Mesenchymal stem cell (in vitro differentiated cells and primary cell): ENCODE results near the gene CNOT4.
"Not testable (repeated sequence)": the region's sequence is repeated elsewhere in the genome, so short reads cannot be mapped to it uniquely, and the experiment has no call there.

Source experiments
- DNase-seq: peaks from one replicate; pipeline ENCODE4 v3.0.0-alpha.2; 2013
- H2AFZ ChIP-seq: one replicate; pipeline ENCODE4 v1.6.1; 2013; ENCODE audit warnings: low read depth, mild to moderate bottlenecking, control low read depth, inconsistent platforms, low read length, moderate library complexity
- H2AK5ac ChIP-seq: 2 replicates; pipeline ENCODE4 v1.6.1; 2013; ENCODE audit warnings: low read length, moderate library complexity, mild to moderate bottlenecking, inconsistent platforms; ENCODE audit not compliant: severe bottlenecking
- H2BK120ac ChIP-seq: one replicate; pipeline ENCODE4 v1.6.1; 2013; ENCODE audit warnings: low read depth, mild to moderate bottlenecking, inconsistent platforms, low read length, moderate library complexity
- H2BK12ac ChIP-seq, 2 experiments: one replicate each; pipeline ENCODE4 v1.6.1; 2013; ENCODE audit warnings: inconsistent platforms in 2 of 2, low read length in 2 of 2, mild to moderate bottlenecking in 2 of 2, moderate library complexity in 2 of 2, control low read depth in 1 of 2
- H2BK15ac ChIP-seq: one replicate; pipeline ENCODE4 v1.6.1; 2013; ENCODE audit warnings: mild to moderate bottlenecking, low read depth, inconsistent platforms; ENCODE audit not compliant: poor library complexity, severe bottlenecking
- H2BK5ac ChIP-seq: 2 replicates; pipeline ENCODE4 v1.6.1; 2013; ENCODE audit warnings: low read depth, mild to moderate bottlenecking, low read length, control low read depth, inconsistent platforms; ENCODE audit not compliant: poor library complexity, severe bottlenecking
- H3K14ac ChIP-seq, 2 experiments: one replicate each; pipeline ENCODE4 v1.6.1; 2013; ENCODE audit warnings: inconsistent platforms in 2 of 2, low read length in 2 of 2, control low read depth in 1 of 2, mild to moderate bottlenecking in 1 of 2, moderate library complexity in 1 of 2
- H3K18ac ChIP-seq, 2 experiments: one replicate each; pipeline ENCODE4 v1.6.1; 2013; ENCODE audit warnings: inconsistent platforms in 2 of 2, low read length in 2 of 2, control low read depth in 1 of 2, low read depth in 1 of 2, mild to moderate bottlenecking in 1 of 2
- H3K23ac ChIP-seq, 2 experiments: one replicate each; pipeline ENCODE4 v1.6.1; 2013; ENCODE audit warnings: inconsistent platforms in 2 of 2, low read length in 2 of 2, mild to moderate bottlenecking in 2 of 2, moderate library complexity in 2 of 2, control low read depth in 1 of 2
- H3K27ac ChIP-seq: 2 replicates; pipeline ENCODE4 v1.5.1; 2013; ENCODE audit warnings: mild to moderate bottlenecking, moderate library complexity, low read length, control low read depth, inconsistent platforms; ENCODE audit not compliant: poor library complexity, severe bottlenecking
- H3K27me3 ChIP-seq, 2 experiments: 2 replicates each; pipeline versions ENCODE4 v1.6.1 to v1.7.0; 2013; ENCODE audit warnings: low read length in 2 of 2, mild to moderate bottlenecking in 2 of 2, moderate library complexity in 2 of 2, control low read depth in 1 of 2, inconsistent platforms in 1 of 2; ENCODE audit not compliant: control insufficient read depth in 1 of 2, insufficient read depth in 1 of 2
- H3K36me3 ChIP-seq, 2 experiments: 2 replicates each; pipeline versions ENCODE4 v1.6.1 to v1.7.0; 2013; ENCODE audit warnings: low read length in 2 of 2, control low read depth in 1 of 2, inconsistent platforms in 1 of 2, low read depth in 1 of 2, mild to moderate bottlenecking in 1 of 2; ENCODE audit not compliant: insufficient read depth in 2 of 2, control insufficient read depth in 1 of 2
- H3K4ac ChIP-seq, 2 experiments: one replicate each; pipeline ENCODE4 v1.6.1; 2013; ENCODE audit warnings: inconsistent platforms in 2 of 2, low read length in 2 of 2, mild to moderate bottlenecking in 2 of 2, moderate library complexity in 2 of 2, control low read depth in 1 of 2, low read depth in 1 of 2
- H3K4me1 ChIP-seq: 2 replicates; pipeline ENCODE4 v1.6.1; 2013; ENCODE audit warnings: low read depth, low read length, control low read depth; ENCODE audit not compliant: control insufficient read depth, insufficient read depth
- H3K4me2 ChIP-seq: 2 replicates; pipeline ENCODE4 v1.6.1; 2013; ENCODE audit warnings: low read length, mild to moderate bottlenecking, inconsistent platforms; ENCODE audit not compliant: poor library complexity, severe bottlenecking
- H3K4me3 ChIP-seq, 2 experiments: 2 replicates each; pipeline versions ENCODE4 v1.5.1 to v1.7.0; 2013; ENCODE audit warnings: low read length in 2 of 2, mild to moderate bottlenecking in 2 of 2, control low read depth in 1 of 2, low read depth in 1 of 2; ENCODE audit not compliant: insufficient read depth in 1 of 2
- H3K79me1 ChIP-seq: replicated peaks from 2 replicates; pipeline ENCODE4 v1.6.1; 2013; ENCODE audit warnings: mild to moderate bottlenecking, control low read depth, low read length, inconsistent platforms; ENCODE audit not compliant: poor library complexity, severe bottlenecking
- H3K9ac ChIP-seq: 2 replicates; pipeline ENCODE4 v1.7.0; 2013; ENCODE audit warnings: mild to moderate bottlenecking, low read length, moderate library complexity
- H3K9me3 ChIP-seq: 2 replicates; pipeline ENCODE4 v1.7.0; 2013; ENCODE audit warnings: mild to moderate bottlenecking, low read length; ENCODE audit not compliant: control insufficient read depth
- H4K8ac ChIP-seq: one replicate; pipeline ENCODE4 v1.6.1; 2013; ENCODE audit warnings: inconsistent platforms, mild to moderate bottlenecking, low read length, moderate library complexity
- H4K91ac ChIP-seq: one replicate; pipeline ENCODE4 v1.6.1; 2013; ENCODE audit warnings: mild to moderate bottlenecking, low read length, inconsistent platforms
- WGBS: methylation state at CpG from one replicate; pipeline ENCODE4 v1.1.7; 2013; ENCODE audit warnings: mixed read lengths; 5-methylcytosine and 5-hydroxymethylcytosine counted together

The CNOT4 gene

GRCh38 chr7:135445690-135446089, 64.2 kb downstream of the CNOT4 start:
- no peak overlapping the region for H3K23ac ChIP-seq
- no peak for DNase-seq
- no peak overlapping the region for H3K9ac ChIP-seq
- no peak overlapping the region for H2BK120ac ChIP-seq
- peaks cover 23% of the 10 kb centered on the region for H3K79me1 ChIP-seq
- no peak overlapping the region for H3K14ac ChIP-seq
- H3K27me3 ChIP-seq: no peaks in the 10 kb centered on the region
- H3K4me1 ChIP-seq: no peaks in the 10 kb centered on the region
- no peak overlapping the region for H3K4ac ChIP-seq
- no peak overlapping the region for H4K91ac ChIP-seq
- H3K9me3 ChIP-seq: no peaks in the 10 kb centered on the region
- H3K27ac ChIP-seq: no peak overlapping the region
- no peak overlapping the region for H2BK15ac ChIP-seq
- no peak overlapping the region for H2BK12ac ChIP-seq
- peaks cover 3% of the 10 kb centered on the region in 2 experiments for H3K36me3 ChIP-seq
- H2BK5ac ChIP-seq: no peak overlapping the region
- no peak overlapping the region for H2AK5ac ChIP-seq
- H2AFZ ChIP-seq: no peak overlapping the region
- no peak overlapping the region for H4K8ac ChIP-seq
- H3K18ac ChIP-seq: no peak overlapping the region
- no peak overlapping the region for H3K4me2 ChIP-seq
- no peak overlapping the region for H3K4me3 ChIP-seq

DNA sequence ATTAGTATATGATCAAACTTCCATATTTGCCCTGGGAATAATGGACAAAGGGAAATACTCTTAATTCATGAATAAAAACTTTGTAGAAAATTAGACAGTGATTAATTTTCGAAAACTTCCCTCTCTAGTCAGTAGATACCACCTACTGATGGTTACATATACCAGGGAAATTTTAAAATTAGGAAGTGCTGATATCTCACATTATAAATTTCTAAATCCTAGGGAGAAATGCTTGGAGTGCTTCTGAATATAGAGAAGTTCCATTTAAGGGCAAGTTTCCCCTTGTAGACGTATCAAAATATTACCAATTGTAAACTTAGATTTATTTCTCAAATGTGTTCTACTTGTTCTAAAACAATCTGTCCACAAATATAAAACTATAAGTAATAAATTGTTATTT, 64.6 kb downstream of the CNOT4 start:
- not testable (repeated sequence) for H3K4me2 ChIP-seq
- WGBS: no CpG with 5 or more reads among the region's 2 CpGs

DNA sequence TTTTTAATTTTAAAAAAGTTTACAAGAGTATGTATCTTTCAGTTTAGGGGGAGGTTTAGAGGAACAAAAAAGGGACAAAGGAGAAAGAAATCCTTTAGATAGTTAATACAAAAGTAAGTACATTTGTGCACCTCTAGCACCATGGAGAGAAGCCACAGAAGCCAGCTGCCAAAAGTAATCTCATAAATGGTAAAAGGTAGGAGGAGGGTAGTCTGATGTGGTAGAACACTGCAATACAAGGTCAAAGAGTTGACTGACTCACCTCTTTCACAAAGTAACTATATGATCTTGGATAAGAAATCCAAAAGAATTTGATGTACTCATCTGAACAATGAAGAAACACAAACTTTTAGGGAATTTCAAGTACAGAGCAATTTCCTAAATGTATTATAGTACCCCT, 68.1 kb downstream of the CNOT4 start:
- Histone ChIP-seq H3K18ac (no peak overlapping the region), H3K9me3 (no peaks in the 10 kb centered on the region), H3K9ac (no peak overlapping the region), H3K27me3 (no peaks in the 10 kb centered on the region), H3K79me1 (peaks cover 25% of the 10 kb centered on the region), H2BK120ac (no peak overlapping the region), H2AFZ (no peak overlapping the region), H2BK12ac (no peak overlapping the region), H4K8ac (no peak overlapping the region), H3K23ac (no peak overlapping the region), H3K4me1 (no peaks in the 10 kb centered on the region), H3K4me2 (no peak overlapping the region), H3K36me3 (peaks cover 3 to 12% of the 10 kb centered on the region in 2 experiments), H3K4me3 (no peak overlapping the region), H2AK5ac (no peak overlapping the region), H3K27ac (no peak overlapping the region), H3K4ac (no peak overlapping the region), H2BK15ac (no peak overlapping the region), H3K14ac (no peak overlapping the region), H2BK5ac (no peak overlapping the region), H4K91ac (no peak overlapping the region)
- no peak for DNase-seq

More for the DNA sequence above, 64.6 kb downstream of the CNOT4 start:
- not testable (repeated sequence) for H3K27me3 ChIP-seq, H3K4me3 ChIP-seq, H2AFZ ChIP-seq, H3K9me3 ChIP-seq, H3K27ac ChIP-seq, H3K4ac ChIP-seq, H3K36me3 ChIP-seq, H2AK5ac ChIP-seq, H3K18ac ChIP-seq, DNase-seq, H2BK5ac ChIP-seq, H2BK120ac ChIP-seq, H3K23ac ChIP-seq, H3K4me1 ChIP-seq, H2BK12ac ChIP-seq, H4K8ac ChIP-seq, H4K91ac ChIP-seq, H3K14ac ChIP-seq, H2BK15ac ChIP-seq, H3K9ac ChIP-seq
- peaks cover 26% of the 10 kb centered on the region for H3K79me1 ChIP-seq

DNA sequence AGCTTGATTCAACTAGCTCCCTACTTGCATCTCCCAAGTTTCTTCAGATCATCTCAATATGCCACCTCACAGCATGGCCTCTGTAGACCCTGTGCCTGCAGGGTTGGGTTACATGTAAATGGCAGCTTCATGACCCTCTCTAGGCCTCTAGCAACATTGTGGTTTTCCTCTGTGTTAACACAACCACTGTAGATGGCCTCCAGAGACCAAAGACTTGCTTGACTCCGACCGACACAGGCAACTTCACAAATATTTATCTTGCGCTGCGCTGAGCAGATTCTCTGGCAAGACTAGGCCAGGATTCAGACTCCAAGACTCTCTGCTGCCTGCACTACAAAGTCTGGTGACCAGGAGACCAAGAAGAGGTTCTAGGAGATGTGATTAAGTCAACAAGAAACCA, 75.9 kb downstream of the CNOT4 start:
- no peak overlapping the region for H2AFZ ChIP-seq
- no peak overlapping the region for H2BK120ac ChIP-seq
- peaks cover 0 to 26% of the 10 kb centered on the region in 2 experiments for H3K36me3 ChIP-seq
- no peak overlapping the region for H3K14ac ChIP-seq
- H2AK5ac ChIP-seq: no peak overlapping the region
- no peak overlapping the region for H3K23ac ChIP-seq
- H4K91ac ChIP-seq: no peak overlapping the region
- no peak overlapping the region for H3K4ac ChIP-seq
- H3K27ac ChIP-seq: no peak overlapping the region
- H3K79me1 ChIP-seq: peaks cover 19% of the 10 kb centered on the region
- H3K4me1 ChIP-seq: no peaks in the 10 kb centered on the region
- no peak overlapping the region for H4K8ac ChIP-seq
- H3K9ac ChIP-seq: no peak overlapping the region
- H3K9me3 ChIP-seq: no peaks in the 10 kb centered on the region
- no peaks in the 10 kb centered on the region for H3K27me3 ChIP-seq
- no peak overlapping the region for H2BK5ac ChIP-seq
- no peak overlapping the region for H3K18ac ChIP-seq
- no peak overlapping the region for H3K4me2 ChIP-seq
- DNase-seq: peak; percentile 38
- WGBS: 84% methylated on average over 4 of the region's 4 CpGs
- H3K4me3 ChIP-seq: no peak overlapping the region
- H2BK15ac ChIP-seq: no peak overlapping the region
- H2BK12ac ChIP-seq: no peak overlapping the region
